B cell (primary cell): ENCODE measurements around the gene INPP1. TPM values are rescaled to one million over a fixed set of nuclear protein-coding genes. Genes with fewer than 3 reads are reported as not detected.

ENCODE experiments used
- ATAC-seq: fragments of 200-7000 bp; cut with Tn5 transposase; one replicate; pipeline ENCODE4 v1.10.0; 2021; ENCODE audit warnings: low read depth, mild to moderate bottlenecking, moderate number of reproducible peaks, moderate library complexity
- CTCF ChIA-PET: fragments of 350-600 bp; sonication (Branson Sonifier 250); formaldehyde crosslinking; loops from one replicate; lab custom pipeline; 2021; ENCODE audit warnings: antibody characterized with exemption, inconsistent platforms; lab: Charles Lee
- POLR2A ChIA-PET: fragments of 350-600 bp; sonication (Branson Sonifier 250); formaldehyde crosslinking; loops from one replicate; lab custom pipeline; 2021; ENCODE audit warnings: antibody characterized with exemption; lab: Charles Lee
- DNase-seq: peaks from one replicate; pipeline ENCODE4 v3.0.0; 2013
- H2AFZ ChIP-seq: 2 replicates; pipeline ENCODE4 v1.6.1; 2012; ENCODE audit warnings: mild to moderate bottlenecking, low read depth, low read length; ENCODE audit not compliant: insufficient read depth, poor library complexity, severe bottlenecking
- H3K27ac ChIP-seq, 2 donors: 1 replicate in 1 of 2; 2 replicates in 1 of 2; pipeline ENCODE4 v1.5.1; 2012 to 2013; ENCODE audit warnings: low read length in 2 of 2, mild to moderate bottlenecking in 2 of 2, moderate library complexity in 1 of 2
- H3K27me3 ChIP-seq, 4 experiments: fragments of 200-600 bp in 1 of 4; sonication (generic) in 1 of 4; replicated peaks in 1 of 4; 1 replicate in 2 of 4; 2 replicates in 2 of 4; pipeline versions ENCODE4 v1.6.1 to v1.7.0; 2013 to 2016; ENCODE audit warnings: low read length in 3 of 4, mild to moderate bottlenecking in 2 of 4, mixed read lengths in 1 of 4, moderate library complexity in 1 of 4; ENCODE audit not compliant: insufficient read depth in 4 of 4, control insufficient read depth in 3 of 4; ENCODE audit errors: control extremely low read depth in 1 of 4
- H3K36me3 ChIP-seq, 2 experiments: replicated peaks in 1 of 2; 1 replicate in 1 of 2; 2 replicates in 1 of 2; pipeline versions ENCODE4 v1.6.1 to v1.7.1; 2013; ENCODE audit warnings: low read length in 1 of 2; ENCODE audit not compliant: insufficient read depth in 2 of 2, control insufficient read depth in 1 of 2; ENCODE audit errors: control extremely low read depth in 1 of 2, extremely low read depth in 1 of 2
- H3K4me1 ChIP-seq, 2 donors: fragments of 200-600 bp in 1 of 2; sonication (generic) in 1 of 2; 1 replicate in 1 of 2; 2 replicates in 1 of 2; pipeline versions ENCODE4 v1.5.1 to v1.6.1; 2013 to 2017; ENCODE audit warnings: low read length in 2 of 2; ENCODE audit not compliant: control insufficient read depth in 2 of 2, insufficient read depth in 2 of 2
- H3K4me2 ChIP-seq: replicated peaks from 2 replicates; pipeline ENCODE3; 2012; ENCODE audit warnings: mild to moderate bottlenecking, low read depth, low read length; ENCODE audit not compliant: poor library complexity, severe bottlenecking
- H3K4me3 ChIP-seq, 5 experiments: fragments of 200-600 bp in 1 of 5; sonication (generic) in 1 of 5; 1 replicate in 3 of 5; 2 replicates in 2 of 5; pipeline versions ENCODE4 v1.5.1 to v1.7.0; 2011 to 2016; ENCODE audit warnings: low read length in 4 of 5, mild to moderate bottlenecking in 4 of 5, low read depth in 2 of 5, control low read depth in 1 of 5, moderate library complexity in 1 of 5; ENCODE audit not compliant: insufficient read depth in 1 of 5; ENCODE audit errors: control extremely low read depth in 1 of 5, extremely low read depth in 1 of 5
- H3K79me2 ChIP-seq: fragments of 200-600 bp; sonication (generic); one replicate; pipeline ENCODE4 v1.6.0; 2016; ENCODE audit warnings: low read length; ENCODE audit not compliant: control insufficient read depth, insufficient read depth
- H3K9ac ChIP-seq: fragments of 200-600 bp; sonication (generic); 2 replicates; pipeline ENCODE4 v1.6.1; 2017; ENCODE audit warnings: mild to moderate bottlenecking, low read length, moderate library complexity
- H3K9me3 ChIP-seq, 3 donors: one replicate each; pipeline versions ENCODE4 v1.6.1 to v1.7.1; 2013; ENCODE audit warnings: low read length in 2 of 3; ENCODE audit not compliant: control insufficient read depth in 2 of 3, insufficient read depth in 1 of 3; ENCODE audit errors: control extremely low read depth in 1 of 3
- H4K20me1 ChIP-seq: 2 replicates; pipeline ENCODE4 v1.6.0; 2012; ENCODE audit warnings: mild to moderate bottlenecking, low read length; ENCODE audit not compliant: insufficient read depth, control insufficient read depth, poor library complexity, severe bottlenecking
- H3K27ac Mint-ChIP-seq: one replicate; pipeline ENCODE4 v1.8.0; 2021; ENCODE audit warnings: mixed read lengths
- H3K27me3 Mint-ChIP-seq: one replicate; pipeline ENCODE4 v1.8.0; 2021; ENCODE audit warnings: mixed read lengths
- H3K4me1 Mint-ChIP-seq: one replicate; pipeline ENCODE4 v1.8.0; 2021; ENCODE audit warnings: mixed read lengths
- H3K4me3 Mint-ChIP-seq: one replicate; pipeline ENCODE4 v1.8.0; 2021; ENCODE audit warnings: mixed read lengths
- H3K9me3 Mint-ChIP-seq: one replicate; pipeline ENCODE4 v1.8.0; 2022; ENCODE audit warnings: mixed read lengths; ENCODE audit not compliant: insufficient read depth
- EZH2 ChIP-seq: IDR thresholded peaks from 2 replicates; pipeline ENCODE4 v1.6.1; 2012; ENCODE audit warnings: borderline replicate concordance, low read depth, mild to moderate bottlenecking, moderate library complexity, low read length; ENCODE audit not compliant: insufficient read depth, poor library complexity, severe bottlenecking
- WGBS: methylation state at CpG from one replicate; pipeline ENCODE4 v1.1.5; 2013; ENCODE audit warnings: missing lambda C conversion rate; ENCODE audit not compliant: insufficient coverage; 5-methylcytosine and 5-hydroxymethylcytosine counted together
- intact Hi-C: fragments of 100-400 bp; cut with micrococcal nuclease; formaldehyde crosslinking; loops from one replicate; pipeline ENCODE4 v1.10.0; 2022
- polyA plus RNA-seq: library from polyadenylated mRNA; depleted of rRNA; stranded (reverse); fragments of >200 nt; gene quantifications from 2 replicates; pipeline ENCODE4 v1.2.3, GENCODE V29; 2012
- total RNA-seq, 2 donors: library from RNA; stranded (reverse); fragments of 120-200 nt in 1 of 2; gene quantifications; 1 replicate in 1 of 2; 2 replicates in 1 of 2; pipeline versions ENCODE4 v1.2.3 to v1.2.4, GENCODE V29; 2013 to 2022
- TF ChIP-seq, protein P1 (sequence below): fragments of 200-600 bp; IDR thresholded peaks from one replicate; pipeline ENCODE4 v1.8.0; 2022; ENCODE audit warnings: antibody characterized with exemption, mild to moderate bottlenecking

Gene INPP1
- total and polyA plus RNA-seq, 2 donors (not counting 1 experiment from before 2014, with no cell fraction given), result 3.1 to 3.7 TPM

DNA sequence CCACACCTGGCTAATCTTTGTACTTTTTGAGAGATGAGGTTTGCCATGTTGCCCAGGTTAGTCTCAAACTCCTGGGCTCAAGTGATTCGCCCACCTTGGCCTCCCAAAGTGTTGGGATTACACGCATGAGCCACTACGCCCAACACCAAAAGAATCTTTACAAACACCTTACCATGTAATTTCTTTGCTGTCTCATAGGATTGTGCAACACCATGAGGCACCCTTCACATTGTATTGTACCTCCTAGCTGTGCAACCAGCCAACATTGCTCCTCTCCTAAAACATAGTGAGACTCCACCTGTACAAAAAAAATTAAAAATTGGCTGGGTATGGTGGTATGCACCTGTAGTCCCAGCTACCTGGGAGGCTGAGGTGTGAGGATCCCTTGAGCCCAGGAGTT is 61.7 kb downstream of the INPP1 start:
- Mint-ChIP-seq H3K9me3 (no peaks in the 10 kb centered on the region), H3K27me3 (no peaks in the 10 kb centered on the region), H3K27ac (no peak overlapping the region), H3K4me1 (peaks cover 17% of the 10 kb centered on the region), H3K4me3 (no peak overlapping the region)
- intact Hi-C loops, result loop anchor here (5.0 kb wide), 1 partner anchor 963 kb away; the partner anchor contains the start of gene WDR75
- ATAC-seq (no peak), DNase-seq (no peak)
- H3K9me3 ChIP-seq, result no peaks in the 10 kb centered on the region
- no peak for TF ChIP-seq EZH2
- TF ChIP-seq, protein P1, sequence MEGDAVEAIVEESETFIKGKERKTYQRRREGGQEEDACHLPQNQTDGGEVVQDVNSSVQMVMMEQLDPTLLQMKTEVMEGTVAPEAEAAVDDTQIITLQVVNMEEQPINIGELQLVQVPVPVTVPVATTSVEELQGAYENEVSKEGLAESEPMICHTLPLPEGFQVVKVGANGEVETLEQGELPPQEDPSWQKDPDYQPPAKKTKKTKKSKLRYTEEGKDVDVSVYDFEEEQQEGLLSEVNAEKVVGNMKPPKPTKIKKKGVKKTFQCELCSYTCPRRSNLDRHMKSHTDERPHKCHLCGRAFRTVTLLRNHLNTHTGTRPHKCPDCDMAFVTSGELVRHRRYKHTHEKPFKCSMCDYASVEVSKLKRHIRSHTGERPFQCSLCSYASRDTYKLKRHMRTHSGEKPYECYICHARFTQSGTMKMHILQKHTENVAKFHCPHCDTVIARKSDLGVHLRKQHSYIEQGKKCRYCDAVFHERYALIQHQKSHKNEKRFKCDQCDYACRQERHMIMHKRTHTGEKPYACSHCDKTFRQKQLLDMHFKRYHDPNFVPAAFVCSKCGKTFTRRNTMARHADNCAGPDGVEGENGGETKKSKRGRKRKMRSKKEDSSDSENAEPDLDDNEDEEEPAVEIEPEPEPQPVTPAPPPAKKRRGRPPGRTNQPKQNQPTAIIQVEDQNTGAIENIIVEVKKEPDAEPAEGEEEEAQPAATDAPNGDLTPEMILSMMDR, result no peak
- WGBS, result 100% methylated on average over 2 of the region's 3 CpGs
- H4K20me1 ChIP-seq, result no peaks in the 10 kb centered on the region
- H3K27me3 ChIP-seq, result no peaks in the 10 kb centered on the region
- no peak overlapping the region for H3K27ac ChIP-seq
- no peak overlapping the region for H3K4me3 ChIP-seq
- CTCF ChIA-PET, result no interaction called here
- H2AFZ ChIP-seq, result no peak overlapping the region
- H3K36me3 ChIP-seq, result no peaks in the 10 kb centered on the region
- peaks cover 15 to 19% of the 10 kb centered on the region in 2 donors for H3K4me1 ChIP-seq
- peaks cover 13% of the 10 kb centered on the region for H3K79me2 ChIP-seq
- H3K9ac ChIP-seq, result no peak overlapping the region
- H3K4me2 ChIP-seq, result no peak overlapping the region
- POLR2A ChIA-PET, result interaction anchor here (0.6 to 0.7 kb wide), 2 partner anchors 24 to 29 kb away, joined by 3 to 5 read pairs; no protein-coding TSS in a partner anchor

DNA sequence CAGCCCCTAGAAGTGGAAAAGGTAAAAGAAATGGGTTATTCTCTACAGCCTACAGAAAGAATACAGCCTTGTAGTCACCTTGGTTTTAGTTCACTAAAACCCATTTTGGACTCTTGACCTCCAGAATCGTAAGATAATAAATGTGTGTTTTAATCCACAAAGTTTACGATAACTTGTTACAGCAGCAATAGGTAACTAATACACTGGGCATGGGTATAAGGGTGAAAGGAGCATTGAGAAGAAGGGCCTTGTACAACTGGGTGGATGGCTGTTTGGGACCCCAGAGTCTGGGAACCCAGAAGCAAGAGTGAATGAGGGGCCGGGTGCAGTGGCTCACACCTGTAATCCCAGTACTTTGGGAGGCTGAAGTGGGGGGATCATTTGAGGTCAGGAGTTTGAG is 62.6 kb downstream of the INPP1 start:
- CTCF ChIA-PET, result interaction anchor here (0.7 kb wide), 1 partner anchor 11 kb away, joined by 3 read pairs; no protein-coding TSS in a partner anchor

More for the DNA sequence above, 62.6 kb downstream of the INPP1 start:
- intact Hi-C loops, result loop anchor here (5.0 kb wide), 1 partner anchor 964 kb away; the partner anchor contains the start of gene WDR75
- H2AFZ ChIP-seq, result no peak overlapping the region
- Mint-ChIP-seq H3K27ac (no peak overlapping the region), H3K27me3 (no peaks in the 10 kb centered on the region), H3K9me3 (no peaks in the 10 kb centered on the region), H3K4me1 (peaks cover 22% of the 10 kb centered on the region), H3K4me3 (no peak overlapping the region)
- WGBS, result no CpG with 5 or more reads among the region's 3 CpGs
- no peaks in the 10 kb centered on the region for H3K27me3 ChIP-seq
- peaks cover 22% of the 10 kb centered on the region for H3K79me2 ChIP-seq
- no peak for TF ChIP-seq EZH2
- TF ChIP-seq, protein P1, result no peak
- no peak overlapping the region for H3K9ac ChIP-seq
- no peaks in the 10 kb centered on the region for H3K9me3 ChIP-seq
- no peak overlapping the region for H3K4me3 ChIP-seq
- no peak for ATAC-seq
- no peak for DNase-seq
- no peak overlapping the region for H3K27ac ChIP-seq
- peaks cover 15 to 19% of the 10 kb centered on the region in 2 donors for H3K4me1 ChIP-seq
- H3K36me3 ChIP-seq, result no peaks in the 10 kb centered on the region
- H3K4me2 ChIP-seq, result no peak overlapping the region
- POLR2A ChIA-PET, result no interaction called here
- no peaks in the 10 kb centered on the region for H4K20me1 ChIP-seq
